Brain microvascular endothelial cell (primary cell): Measurements from ENCODE around the gene SOCS4.
A peak's percentile ranks its signal among the peaks of the same experiment; 100 is the strongest.
"Not testable (repeated sequence)": the region's sequence is repeated elsewhere in the genome, so short reads cannot be mapped to it uniquely, and the experiment has no call there.

ENCODE experiments used
- DNase-seq: peaks from one replicate; pipeline ENCODE4 v3.0.0-alpha.2; 2020
- H3K27ac ChIP-seq: fragments of 250-450 bp; sonication (Bioruptor Pico); 2 replicates; pipeline ENCODE4 v1.5.1; 2020; ENCODE audit warnings: mild to moderate bottlenecking, moderate library complexity
- H3K27me3 ChIP-seq: fragments of 250-450 bp; sonication (Bioruptor Pico); replicated peaks from 2 replicates; pipeline ENCODE4 v1.5.1; 2020; ENCODE audit warnings: mild to moderate bottlenecking
- H3K36me3 ChIP-seq: fragments of 250-450 bp; sonication (Bioruptor Pico); replicated peaks from 2 replicates; pipeline ENCODE4 v1.5.1; 2020; ENCODE audit warnings: mild to moderate bottlenecking
- H3K4me3 ChIP-seq: 2 replicates; pipeline ENCODE4 v1.5.1; 2011; ENCODE audit warnings: low read depth, mild to moderate bottlenecking, control low read depth, low read length, moderate library complexity
- in situ Hi-C: cut with HindIII; loops from 2 replicates; pipeline ENCODE4 v1.10.0; 2017; ENCODE audit warnings: low sequenced_read_pairs, low pct_ligation_motif_present
- TF ChIP-seq, protein P1 (sequence below): IDR thresholded peaks from 2 replicates; pipeline ENCODE4 v1.5.1; 2011; ENCODE audit warnings: low read depth, mild to moderate bottlenecking, moderate library complexity, low read length, control low read depth, inconsistent platforms; ENCODE audit errors: missing control alignments

The SOCS4 gene

DNA sequence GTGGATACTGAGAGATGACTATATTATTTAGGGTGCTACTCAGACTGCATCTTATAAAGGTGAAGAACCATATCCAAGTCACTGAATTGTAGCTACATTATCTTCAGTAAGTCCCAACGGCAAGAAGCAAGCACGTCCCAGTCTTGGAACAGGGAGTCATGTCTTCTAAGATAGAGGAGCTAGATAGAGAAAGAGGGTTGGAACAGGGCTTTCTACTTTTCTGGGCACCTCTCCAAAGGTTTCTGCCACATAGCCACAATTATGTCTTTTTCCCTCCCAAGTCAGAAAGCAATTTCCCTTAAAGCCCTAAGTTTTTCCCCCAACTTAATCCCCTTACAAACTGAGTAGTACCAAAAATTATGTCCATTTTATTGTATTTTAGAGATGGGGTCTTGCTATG is 46.8 kb downstream of the SOCS4 start:
- DNase-seq: peak; percentile 66
- H3K27me3 ChIP-seq: no peaks in the 10 kb centered on the region
- in situ Hi-C loops: no loop called here
- no peak overlapping the region for H3K4me3 ChIP-seq
- H3K36me3 ChIP-seq: no peaks in the 10 kb centered on the region
- no peak overlapping the region for H3K27ac ChIP-seq
- TF ChIP-seq, protein P1, sequence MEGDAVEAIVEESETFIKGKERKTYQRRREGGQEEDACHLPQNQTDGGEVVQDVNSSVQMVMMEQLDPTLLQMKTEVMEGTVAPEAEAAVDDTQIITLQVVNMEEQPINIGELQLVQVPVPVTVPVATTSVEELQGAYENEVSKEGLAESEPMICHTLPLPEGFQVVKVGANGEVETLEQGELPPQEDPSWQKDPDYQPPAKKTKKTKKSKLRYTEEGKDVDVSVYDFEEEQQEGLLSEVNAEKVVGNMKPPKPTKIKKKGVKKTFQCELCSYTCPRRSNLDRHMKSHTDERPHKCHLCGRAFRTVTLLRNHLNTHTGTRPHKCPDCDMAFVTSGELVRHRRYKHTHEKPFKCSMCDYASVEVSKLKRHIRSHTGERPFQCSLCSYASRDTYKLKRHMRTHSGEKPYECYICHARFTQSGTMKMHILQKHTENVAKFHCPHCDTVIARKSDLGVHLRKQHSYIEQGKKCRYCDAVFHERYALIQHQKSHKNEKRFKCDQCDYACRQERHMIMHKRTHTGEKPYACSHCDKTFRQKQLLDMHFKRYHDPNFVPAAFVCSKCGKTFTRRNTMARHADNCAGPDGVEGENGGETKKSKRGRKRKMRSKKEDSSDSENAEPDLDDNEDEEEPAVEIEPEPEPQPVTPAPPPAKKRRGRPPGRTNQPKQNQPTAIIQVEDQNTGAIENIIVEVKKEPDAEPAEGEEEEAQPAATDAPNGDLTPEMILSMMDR: no peak

DNA sequence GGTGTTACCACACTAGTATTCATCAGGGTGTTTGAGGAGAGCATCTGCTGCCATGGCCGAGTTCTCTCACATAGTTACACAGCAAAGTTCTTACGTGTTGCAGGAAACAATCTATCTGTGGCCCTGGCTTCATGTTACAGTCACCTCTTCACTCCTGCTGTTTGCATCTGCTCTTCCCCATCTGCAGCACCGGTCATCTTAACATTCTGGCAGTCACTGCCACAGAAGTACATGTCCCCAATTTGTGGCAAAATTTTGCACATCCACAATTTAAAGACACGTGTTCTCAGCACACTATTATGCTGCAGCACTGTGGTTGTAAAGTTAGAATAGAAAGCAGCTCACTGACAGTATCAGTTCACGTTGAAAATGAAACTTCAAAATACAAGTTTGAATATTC is 47.6 kb downstream of the SOCS4 start:
- H3K27me3 ChIP-seq: no peaks in the 10 kb centered on the region
- DNase-seq: no peak
- in situ Hi-C loops: no loop called here
- no peak overlapping the region for H3K27ac ChIP-seq
- TF ChIP-seq, protein P1: no peak
- no peaks in the 10 kb centered on the region for H3K36me3 ChIP-seq
- no peak overlapping the region for H3K4me3 ChIP-seq

DNA sequence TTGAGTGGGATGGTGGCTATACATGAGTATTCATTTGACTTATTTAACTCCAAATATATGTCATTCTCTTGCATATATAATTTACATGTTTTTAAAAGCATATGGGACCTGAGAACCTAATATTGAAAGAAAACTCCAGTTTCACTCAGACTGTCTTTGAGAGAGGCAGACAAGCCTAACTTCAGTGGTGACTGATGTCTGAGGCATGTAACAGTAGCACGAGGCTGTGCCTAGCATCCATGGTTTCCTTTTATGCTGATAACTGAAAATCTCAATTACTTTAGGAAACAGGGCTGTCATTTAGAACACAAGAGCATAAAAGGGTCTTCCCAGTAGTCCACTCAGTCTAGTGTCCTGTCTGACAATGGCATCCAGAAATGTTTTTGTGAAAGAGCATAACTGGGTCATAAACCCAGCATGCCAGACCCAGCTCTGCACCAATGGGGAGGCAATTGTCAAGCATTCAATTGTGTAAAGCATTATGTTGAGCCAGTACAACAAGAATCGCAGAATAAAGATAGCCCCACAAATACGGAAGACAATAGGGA is 48.7 kb downstream of the SOCS4 start:
- DNase-seq: peak; percentile 64
- H3K27ac ChIP-seq: peak overlapping the region; percentile 39
- H3K4me3 ChIP-seq: no peak overlapping the region
- in situ Hi-C loops: no loop called here
- H3K27me3 ChIP-seq: no peaks in the 10 kb centered on the region
- no peaks in the 10 kb centered on the region for H3K36me3 ChIP-seq
- TF ChIP-seq, protein P1: no peak

DNA sequence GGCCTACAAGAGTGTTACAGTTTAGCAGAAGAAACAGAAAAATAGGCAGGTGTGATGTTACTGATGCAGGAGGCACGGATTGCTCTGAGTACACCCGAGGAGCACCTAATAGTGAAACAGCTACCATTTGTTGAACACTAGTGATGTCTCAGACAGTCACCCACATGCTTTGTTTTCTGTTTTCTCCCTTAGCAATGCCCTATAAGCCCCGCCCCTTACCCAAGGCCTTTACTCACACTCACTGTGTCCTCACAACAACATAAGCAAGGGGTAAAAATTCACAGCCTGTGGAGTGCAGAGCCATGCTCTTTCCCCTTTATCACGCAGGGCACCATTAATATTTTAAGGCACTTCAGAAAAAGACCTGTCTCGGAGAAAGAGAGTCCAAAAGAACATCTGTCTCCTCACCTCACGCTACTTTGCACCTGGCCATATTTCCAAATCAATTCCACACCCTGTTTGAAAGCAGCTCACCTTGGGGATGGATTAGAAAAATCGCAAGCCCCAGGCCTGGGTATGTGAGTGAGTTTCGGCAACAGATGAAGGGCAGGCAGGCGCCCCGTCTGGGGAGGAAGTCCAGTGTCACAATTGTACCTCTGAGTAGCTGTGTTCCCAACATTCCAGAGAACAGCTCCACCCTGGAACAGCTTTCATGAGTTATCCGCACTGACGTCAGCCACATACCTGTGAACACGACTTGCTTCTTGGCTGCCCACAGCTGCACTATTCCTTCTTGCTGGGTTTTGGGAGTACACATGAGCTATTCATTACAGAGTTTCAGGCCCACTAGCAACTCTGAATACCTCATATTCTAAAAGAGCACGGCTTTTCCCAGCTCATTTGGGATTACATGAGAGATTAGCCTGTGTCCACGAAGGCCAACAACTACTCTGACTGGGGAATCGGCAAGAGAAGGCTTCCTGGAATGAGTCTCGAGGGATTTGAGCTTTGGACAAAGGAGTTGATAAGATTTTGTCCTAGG is 50.4 kb downstream of the SOCS4 start:
- DNase-seq: peak; percentile 43
- Histone ChIP-seq H3K4me3 (no peak overlapping the region), H3K27me3 (no peaks in the 10 kb centered on the region), H3K27ac (no peak overlapping the region), H3K36me3 (no peaks in the 10 kb centered on the region)
- in situ Hi-C loops: no loop called here
- TF ChIP-seq, protein P1: no peak

DNA sequence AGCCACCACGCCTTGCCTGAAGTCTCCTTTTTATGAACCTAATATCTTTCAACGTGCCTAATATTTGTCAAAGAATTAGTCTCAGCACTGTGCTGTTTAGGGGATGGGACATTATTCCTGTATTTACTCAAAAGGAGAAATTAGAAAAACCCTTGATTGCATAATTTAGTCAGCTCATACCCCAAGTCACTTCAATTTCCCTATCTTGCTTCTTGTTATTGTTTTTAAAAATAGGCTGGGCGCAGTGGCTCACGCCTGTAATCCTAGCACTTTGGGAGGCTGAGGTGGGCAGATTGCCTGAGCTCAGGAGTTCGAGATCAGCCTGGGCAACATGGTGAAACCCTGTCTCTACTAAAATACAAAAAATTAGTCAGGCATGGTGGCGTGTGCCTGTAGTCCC is 52.9 kb downstream of the SOCS4 start:
- H3K36me3 ChIP-seq, DNase-seq, in situ Hi-C loops, H3K27ac ChIP-seq, H3K4me3 ChIP-seq, H3K27me3 ChIP-seq: not testable (repeated sequence)

DNA sequence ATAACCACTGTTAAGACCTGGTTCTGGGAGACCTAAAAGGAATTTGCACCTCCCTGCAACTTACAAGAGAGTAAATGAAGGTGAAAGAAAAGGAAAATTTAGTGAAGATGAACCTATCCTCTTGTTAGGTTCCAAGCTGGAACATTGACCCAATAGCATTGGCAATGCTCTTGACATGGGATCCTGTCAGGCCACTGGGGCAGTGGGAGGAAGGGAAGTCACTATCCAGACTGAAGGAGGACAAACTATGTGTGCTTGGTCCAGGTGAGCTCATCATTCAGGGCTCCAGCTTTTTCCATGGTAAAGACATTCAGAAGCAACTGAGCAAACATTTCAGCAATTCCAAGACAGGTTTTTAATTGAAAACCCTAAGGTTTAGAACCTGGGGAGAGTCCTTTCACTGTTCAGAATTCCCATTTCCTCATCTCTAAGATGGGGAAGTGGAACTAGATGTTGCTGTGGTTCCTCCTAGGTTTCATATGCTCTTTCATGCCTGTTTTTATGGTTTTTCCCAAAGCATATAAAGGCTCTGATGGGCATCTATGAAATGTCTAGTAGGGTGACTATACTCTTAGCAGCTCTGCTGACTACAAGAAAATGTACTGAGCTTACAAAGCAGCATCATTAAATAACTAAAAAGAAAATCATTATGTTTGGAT is 57.5 kb downstream of the SOCS4 start:
- H3K4me3 ChIP-seq: no peak overlapping the region
- DNase-seq: no peak
- H3K27ac ChIP-seq: no peak overlapping the region
- no peaks in the 10 kb centered on the region for H3K27me3 ChIP-seq
- TF ChIP-seq, protein P1: no peak
- H3K36me3 ChIP-seq: no peaks in the 10 kb centered on the region
- in situ Hi-C loops: no loop called here
